HAP-1 (cell line): ENCODE data around the gene NHSL1.

Experiments used
- DNase-seq, 2 experiments: peaks; one replicate each; pipeline ENCODE4 v3.0.0-alpha.2; 2016 to 2020; ENCODE audit warnings: low spot score in 2 of 2
- H3K27me3 ChIP-seq: fragments of 250-450 bp; sonication (Bioruptor Pico); 2 replicates; pipeline ENCODE4 v1.5.1; 2020; ENCODE audit warnings: low read depth, mild to moderate bottlenecking, moderate library complexity
- H3K36me3 ChIP-seq: fragments of 250-450 bp; sonication (Bioruptor Pico); replicated peaks from 2 replicates; pipeline ENCODE4 v1.5.1; 2020; ENCODE audit warnings: mild to moderate bottlenecking
- H3K4me1 ChIP-seq: fragments of 250-450 bp; sonication (Bioruptor Pico); 2 replicates; pipeline ENCODE4 v1.5.1; 2020; ENCODE audit warnings: mild to moderate bottlenecking
- H3K4me3 ChIP-seq: fragments of 250-450 bp; sonication (Bioruptor Pico); 2 replicates; pipeline ENCODE4 v1.5.1; 2020; ENCODE audit warnings: mild to moderate bottlenecking, moderate library complexity
- H3K9me3 ChIP-seq: fragments of 250-450 bp; sonication (Bioruptor Pico); 2 replicates; pipeline ENCODE4 v1.5.1; 2020; ENCODE audit warnings: mild to moderate bottlenecking, moderate library complexity
- in situ Hi-C: fragments of 300-500 bp; cut with MboI; formaldehyde crosslinking; loops from 3 replicates; pipeline ENCODE4 v1.14.3; 2020; ENCODE audit warnings: low sequenced_read_pairs, inconsistent platforms, mixed read lengths

Gene NHSL1, protein sequence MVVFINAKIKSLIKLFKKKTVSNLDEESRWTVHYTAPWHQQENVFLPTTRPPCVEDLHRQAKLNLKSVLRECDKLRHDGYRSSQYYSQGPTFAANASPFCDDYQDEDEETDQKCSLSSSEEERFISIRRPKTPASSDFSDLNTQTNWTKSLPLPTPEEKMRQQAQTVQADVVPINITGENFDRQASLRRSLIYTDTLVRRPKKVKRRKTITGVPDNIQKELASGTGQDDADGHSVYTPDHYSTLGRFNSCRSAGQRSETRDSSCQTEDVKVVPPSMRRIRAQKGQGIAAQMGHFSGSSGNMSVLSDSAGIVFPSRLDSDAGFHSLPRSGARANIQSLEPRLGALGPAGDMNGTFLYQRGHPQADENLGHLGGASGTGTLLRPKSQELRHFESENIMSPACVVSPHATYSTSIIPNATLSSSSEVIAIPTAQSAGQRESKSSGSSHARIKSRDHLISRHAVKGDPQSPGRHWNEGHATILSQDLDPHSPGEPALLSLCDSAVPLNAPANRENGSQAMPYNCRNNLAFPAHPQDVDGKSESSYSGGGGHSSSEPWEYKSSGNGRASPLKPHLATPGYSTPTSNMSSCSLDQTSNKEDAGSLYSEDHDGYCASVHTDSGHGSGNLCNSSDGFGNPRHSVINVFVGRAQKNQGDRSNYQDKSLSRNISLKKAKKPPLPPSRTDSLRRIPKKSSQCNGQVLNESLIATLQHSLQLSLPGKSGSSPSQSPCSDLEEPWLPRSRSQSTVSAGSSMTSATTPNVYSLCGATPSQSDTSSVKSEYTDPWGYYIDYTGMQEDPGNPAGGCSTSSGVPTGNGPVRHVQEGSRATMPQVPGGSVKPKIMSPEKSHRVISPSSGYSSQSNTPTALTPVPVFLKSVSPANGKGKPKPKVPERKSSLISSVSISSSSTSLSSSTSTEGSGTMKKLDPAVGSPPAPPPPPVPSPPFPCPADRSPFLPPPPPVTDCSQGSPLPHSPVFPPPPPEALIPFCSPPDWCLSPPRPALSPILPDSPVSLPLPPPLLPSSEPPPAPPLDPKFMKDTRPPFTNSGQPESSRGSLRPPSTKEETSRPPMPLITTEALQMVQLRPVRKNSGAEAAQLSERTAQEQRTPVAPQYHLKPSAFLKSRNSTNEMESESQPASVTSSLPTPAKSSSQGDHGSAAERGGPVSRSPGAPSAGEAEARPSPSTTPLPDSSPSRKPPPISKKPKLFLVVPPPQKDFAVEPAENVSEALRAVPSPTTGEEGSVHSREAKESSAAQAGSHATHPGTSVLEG (N-terminal part only)

GRCh38 chr6:138499303-138500018 is at the start of gene NHSL1:
TSS of gene NHSL1 (minus strand) at chr6:138499494. CDS start at chr6:138499290, 204 bp downstream.
- Histone ChIP-seq H3K4me1 (peaks cover 23% of the 10 kb centered on the region), H3K27me3 (no peaks in the 10 kb centered on the region), H3K9me3 (no peaks in the 10 kb centered on the region), H3K4me3 (peak within 1 kb of the TSS; percentile 37), H3K36me3 (peaks cover 7% of the 10 kb centered on the region)
- in situ Hi-C loops = no loop called here
- DNase-seq = peak; percentile 77 to 95

DNA sequence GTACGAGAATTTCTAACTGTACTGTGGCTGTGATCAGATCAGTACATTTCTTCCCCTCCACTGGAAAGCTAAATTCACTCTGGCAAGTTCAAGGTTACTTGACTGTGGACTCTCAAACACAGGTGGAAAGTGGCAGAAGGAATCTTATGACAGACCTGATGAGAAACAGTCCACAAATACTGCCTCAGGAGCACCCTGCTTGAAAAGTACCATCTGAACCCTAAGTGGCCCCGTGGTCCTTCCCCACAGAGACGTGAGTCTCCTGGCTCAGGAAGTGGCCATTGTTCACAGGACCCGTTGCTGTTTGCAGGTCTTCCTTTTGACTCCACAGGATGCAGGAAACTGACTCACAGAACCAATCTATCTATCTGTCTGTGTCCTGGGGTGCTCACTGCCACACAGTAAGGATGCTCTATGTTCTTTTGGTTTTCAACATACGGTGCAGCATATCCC is 47.5 kb upstream of the NHSL1 start:
- no peak overlapping the region for H3K4me3 ChIP-seq
- in situ Hi-C loops = no loop called here
- no peak for DNase-seq

DNA sequence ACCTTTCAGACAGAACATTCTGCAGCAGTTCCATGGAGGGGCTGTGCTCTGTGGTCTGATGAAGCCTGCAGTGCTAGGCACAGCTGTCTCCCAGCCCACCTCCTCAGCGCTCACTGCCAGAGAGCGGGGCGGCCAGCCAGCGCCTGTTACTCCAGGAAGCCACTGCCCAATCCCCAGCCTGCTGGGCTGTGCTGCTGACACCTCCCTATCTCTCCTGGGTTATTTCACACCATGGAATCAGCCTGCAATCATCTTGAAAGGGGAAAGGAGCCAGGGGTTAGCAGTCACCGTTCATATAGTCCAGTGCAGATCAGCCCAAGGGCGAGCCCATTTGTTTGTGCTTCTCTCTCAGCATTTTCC is 46.3 kb upstream of the NHSL1 start:
- H3K27me3 ChIP-seq = no peaks in the 10 kb centered on the region
- in situ Hi-C loops = no loop called here
- H3K36me3 ChIP-seq = no peaks in the 10 kb centered on the region; the same call in 1 of the 2 replicates
- DNase-seq = peak in 1 of 2 experiments; percentile 77
- H3K4me3 ChIP-seq = peak overlapping the region; percentile 11
- peaks cover 52% of the 10 kb centered on the region for H3K4me1 ChIP-seq
- H3K9me3 ChIP-seq = no peaks in the 10 kb centered on the region

More for the DNA sequence above, 47.5 kb upstream of the NHSL1 start:
- no peaks in the 10 kb centered on the region; the same call in 1 of the 2 replicates for H3K36me3 ChIP-seq
- H3K27me3 ChIP-seq = no peaks in the 10 kb centered on the region
- H3K9me3 ChIP-seq = no peaks in the 10 kb centered on the region
- peaks cover 40% of the 10 kb centered on the region for H3K4me1 ChIP-seq

GRCh38 chr6:138544501-138544900 is 45.2 kb upstream of the NHSL1 start:
- no peak for DNase-seq
- H3K4me1 ChIP-seq = peaks cover 63% of the 10 kb centered on the region
- in situ Hi-C loops = no loop called here
- H3K9me3 ChIP-seq = no peaks in the 10 kb centered on the region
- H3K4me3 ChIP-seq = peak overlapping the region; percentile 9
- H3K27me3 ChIP-seq = no peaks in the 10 kb centered on the region
- no peaks in the 10 kb centered on the region; the same call in 1 of the 2 replicates for H3K36me3 ChIP-seq

GRCh38 chr6:138543657-138544056 is 44.4 kb upstream of the NHSL1 start:
- Histone ChIP-seq H3K27me3 (no peaks in the 10 kb centered on the region), H3K4me3 (no peak overlapping the region), H3K9me3 (no peaks in the 10 kb centered on the region), H3K4me1 (peaks cover 71% of the 10 kb centered on the region), H3K36me3 (no peaks in the 10 kb centered on the region; the same call in 1 of the 2 replicates)
- DNase-seq = no peak
- in situ Hi-C loops = no loop called here

GRCh38 chr6:138541823-138542481 is 42.7 kb upstream of the NHSL1 start:
- in situ Hi-C loops = no loop called here
- H3K36me3 ChIP-seq = no peaks in the 10 kb centered on the region; the same call in 1 of the 2 replicates
- DNase-seq = peak in 1 of 2 experiments; percentile 71
- no peak overlapping the region for H3K4me3 ChIP-seq
- no peaks in the 10 kb centered on the region for H3K9me3 ChIP-seq
- H3K4me1 ChIP-seq = peaks cover 75% of the 10 kb centered on the region
- no peaks in the 10 kb centered on the region for H3K27me3 ChIP-seq

GRCh38 chr6:138540468-138540867 is 41.2 kb upstream of the NHSL1 start:
- peak in 1 of 2 experiments; percentile 18 for DNase-seq
- H3K9me3 ChIP-seq = no peaks in the 10 kb centered on the region
- peaks cover 73% of the 10 kb centered on the region for H3K4me1 ChIP-seq
- no peaks in the 10 kb centered on the region; the same call in 1 of the 2 replicates for H3K36me3 ChIP-seq
- in situ Hi-C loops = no loop called here
- no peaks in the 10 kb centered on the region for H3K27me3 ChIP-seq
- H3K4me3 ChIP-seq = no peak overlapping the region

DNA sequence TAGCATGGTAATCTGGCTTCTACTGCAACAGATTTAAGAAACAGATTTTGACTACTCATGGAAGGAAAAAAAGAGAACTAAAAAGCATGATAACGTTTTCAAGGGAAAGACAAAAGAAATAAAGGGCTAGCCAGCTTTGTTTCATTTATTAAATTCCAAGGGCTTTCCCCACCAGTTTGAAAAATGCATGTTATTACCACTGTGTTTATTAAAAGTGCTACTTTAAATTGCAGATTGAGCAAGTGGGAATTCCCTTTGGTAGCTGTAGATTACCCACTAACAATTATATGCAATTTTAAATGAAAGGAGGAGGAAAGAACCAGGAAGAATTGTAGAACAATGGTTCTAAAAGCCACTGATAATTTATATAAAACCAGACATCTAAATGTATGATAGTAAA is 40.6 kb upstream of the NHSL1 start:
- DNase-seq = no peak
- Histone ChIP-seq H3K27me3 (no peaks in the 10 kb centered on the region), H3K9me3 (no peaks in the 10 kb centered on the region), H3K4me1 (peaks cover 68% of the 10 kb centered on the region), H3K36me3 (no peaks in the 10 kb centered on the region; the same call in 1 of the 2 replicates), H3K4me3 (no peak overlapping the region)
- in situ Hi-C loops = no loop called here

GRCh38 chr6:138538390-138539031 is 39.2 kb upstream of the NHSL1 start:
- Histone ChIP-seq H3K4me3 (no peak overlapping the region), H3K27me3 (no peaks in the 10 kb centered on the region), H3K4me1 (peaks cover 56% of the 10 kb centered on the region), H3K9me3 (no peaks in the 10 kb centered on the region), H3K36me3 (no peaks in the 10 kb centered on the region)
- no peak for DNase-seq
- in situ Hi-C loops = no loop called here

DNA sequence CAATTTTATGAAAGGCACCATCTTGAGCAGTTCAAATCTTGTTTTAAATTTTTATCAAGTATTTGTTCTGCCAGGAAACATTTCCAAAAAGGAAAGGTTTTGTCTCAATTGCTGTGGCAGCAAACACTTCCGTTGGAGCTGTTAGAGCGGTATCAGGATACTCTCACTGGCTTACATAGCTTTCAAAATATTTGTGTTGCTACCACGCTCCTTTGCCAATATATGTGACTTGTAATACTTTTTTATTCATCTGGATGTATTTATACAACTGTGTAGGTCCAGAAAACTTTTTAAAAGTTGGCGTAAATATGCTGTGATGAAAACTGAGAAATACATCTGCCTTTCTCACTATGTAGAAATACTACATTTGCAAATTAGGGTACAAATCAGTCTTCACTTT is 37.8 kb upstream of the NHSL1 start:
- H3K36me3 ChIP-seq = no peaks in the 10 kb centered on the region
- H3K27me3 ChIP-seq = no peaks in the 10 kb centered on the region
- DNase-seq = no peak
- in situ Hi-C loops = no loop called here
- H3K9me3 ChIP-seq = no peaks in the 10 kb centered on the region
- no peak overlapping the region for H3K4me3 ChIP-seq
- peaks cover 43% of the 10 kb centered on the region for H3K4me1 ChIP-seq

- Histone ChIP-seq H3K27me3 (no peaks in the 10 kb centered on the region), H3K4me1 (peaks cover 31% of the 10 kb centered on the region), H3K9me3 (no peaks in the 10 kb centered on the region), H3K36me3 (no peaks in the 10 kb centered on the region), H3K4me3 (no peak overlapping the region)
- no peak for DNase-seq
- in situ Hi-C loops = no loop called here
Observed at GRCh38 chr6:138535728-138536455, 36.6 kb upstream of the NHSL1 start.
